Body of pancreas (tissue), 4 donors: ENCODE data around the gene DLG1. TPM values are rescaled to one million over a fixed set of nuclear protein-coding genes. Genes with fewer than 3 reads are reported as not detected.

Experiments used
- ATAC-seq: fragments of 150-250 bp; one replicate; pipeline ENCODE4 v1.9.1; 2016
- DNase-seq, 4 donors: peaks; one replicate each; pipeline ENCODE4 v3.0.0-alpha.2; 2019
- H3K27ac ChIP-seq, 4 donors: fragments of 200-600 bp; sonication (generic); 1 replicate in 3 of 4; 2 replicates in 1 of 4; pipeline versions ENCODE4 v1.5.1 to v1.6.1; 2016 to 2019; ENCODE audit warnings: mild to moderate bottlenecking in 1 of 4, mixed read lengths in 1 of 4, moderate library complexity in 1 of 4
- H3K27me3 ChIP-seq, 2 donors: fragments of 200-600 bp; sonication (generic); one replicate each; pipeline ENCODE4 v1.6.0; 2016; ENCODE audit warnings: mild to moderate bottlenecking in 1 of 2
- H3K36me3 ChIP-seq, 2 donors: fragments of 200-600 bp; sonication (generic); replicated peaks in 1 of 2; 2 replicates each; pipeline ENCODE4 v1.5.1; 2016; ENCODE audit warnings: low read depth in 2 of 2; ENCODE audit not compliant: insufficient read depth in 1 of 2
- H3K4me1 ChIP-seq: fragments of 200-600 bp; sonication (generic); one replicate; pipeline ENCODE4 v1.6.0; 2016
- H3K4me3 ChIP-seq, 2 donors: fragments of 200-600 bp; sonication (generic); 1 replicate in 1 of 2; 2 replicates in 1 of 2; pipeline ENCODE4 v1.5.1; 2016 to 2019
- H3K9me3 ChIP-seq, 3 donors: fragments of 200-600 bp; sonication (generic); 1 replicate in 2 of 3; 2 replicates in 1 of 3; pipeline ENCODE4 v1.5.1; 2016
- POLR2A ChIP-seq, 3 donors: fragments of 450-650 bp; IDR thresholded peaks; one replicate each; pipeline ENCODE4 v1.6.1; 2016; ENCODE audit warnings: antibody characterized with exemption in 3 of 3, mild to moderate bottlenecking in 2 of 3
- WGBS, 2 donors: methylation state at CpG; one replicate each; pipeline ENCODE4 v1.1.5; 2017; 5-methylcytosine and 5-hydroxymethylcytosine counted together
- intact Hi-C: fragments of 100-400 bp; cut with DNase I; formaldehyde crosslinking; loops from one replicate; pipeline ENCODE4 v1.15.1; 2023
- microRNA-seq, 2 donors: library from miRNA; unstranded; fragments of <30 nt; microRNA quantifications; one replicate each; pipeline ENCODE4, GENCODE V29; 2016; ENCODE audit warnings: borderline number of aligned reads in 2 of 2, borderline replicate concordance in 2 of 2
- small RNA-seq: library from RNA; depleted of rRNA; stranded (forward); fragments of <200 nt; gene quantifications from one replicate; pipeline ENCODE3, GENCODE V24; 2016
- total RNA-seq, 2 donors: library from RNA; depleted of rRNA; stranded (reverse); fragments of >200 nt; gene quantifications; one replicate each; pipeline ENCODE4 v1.1.0, GENCODE V29; 2016
- TF ChIP-seq, protein P1 (sequence below), 7 experiments: fragments of 450-650 bp in 4 of 7; fragments of 200-600 bp in 3 of 7; sonication (generic) in 3 of 7; IDR thresholded peaks; one replicate each; pipeline ENCODE4 v1.5.1; 2016 to 2019; ENCODE audit warnings: antibody characterized with exemption in 7 of 7

The DLG1 gene
- total RNA-seq, 2 donors from 2014 or later: 45.8 to 48.8 TPM

DNA sequence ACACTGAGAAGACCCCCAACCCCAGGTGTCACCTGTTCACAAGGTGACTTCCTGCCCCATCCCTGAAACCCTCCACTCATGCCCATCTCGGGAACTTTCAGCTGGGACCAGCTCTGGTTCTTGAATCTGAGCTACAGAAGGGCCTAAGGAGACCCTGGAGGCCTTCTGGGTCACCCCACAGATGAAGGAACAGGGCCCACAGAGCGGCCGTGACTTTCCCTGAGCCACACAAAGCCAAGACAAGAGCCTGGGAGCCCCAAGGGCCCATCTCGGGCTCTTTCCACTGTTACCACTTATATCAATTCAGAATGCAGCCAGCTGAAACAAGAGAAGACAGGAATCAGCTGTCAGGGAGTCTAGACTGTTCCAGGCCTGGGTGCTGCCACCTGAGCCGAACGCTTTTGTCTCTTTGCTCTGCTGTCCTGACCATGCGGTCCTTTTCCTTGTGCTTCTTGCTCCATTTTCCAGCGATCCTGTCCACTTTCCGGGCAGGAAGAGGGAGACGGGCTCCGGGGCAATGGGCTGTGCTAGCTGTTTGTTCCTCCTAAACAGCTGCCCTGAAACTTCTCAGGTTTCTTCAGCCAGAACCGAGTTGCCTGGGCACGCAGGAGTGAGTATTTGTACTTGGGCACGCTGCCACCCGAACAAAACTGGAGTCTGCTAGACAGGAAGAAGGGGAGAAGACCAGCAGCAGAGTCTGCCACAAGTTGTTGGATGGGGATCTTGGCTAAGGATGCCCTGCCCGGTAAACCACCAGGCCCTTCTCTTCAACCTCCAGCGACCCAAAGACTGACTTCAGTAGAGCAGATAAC, 301.8 kb downstream of the DLG1 start:
- no peaks in the 10 kb centered on the region for H3K36me3 ChIP-seq
- no peaks in the 10 kb centered on the region for H3K27me3 ChIP-seq
- H3K9me3 ChIP-seq: no peaks in the 10 kb centered on the region
- DNase-seq (no peak), ATAC-seq (no peak)
- no peak overlapping the region for H3K27ac ChIP-seq
- intact Hi-C loops: no loop called here
- no peaks in the 10 kb centered on the region for H3K4me1 ChIP-seq
- no peak for TF ChIP-seq POLR2A (IDR thresholded peaks at IDR 0.05)
- TF ChIP-seq, protein P1, sequence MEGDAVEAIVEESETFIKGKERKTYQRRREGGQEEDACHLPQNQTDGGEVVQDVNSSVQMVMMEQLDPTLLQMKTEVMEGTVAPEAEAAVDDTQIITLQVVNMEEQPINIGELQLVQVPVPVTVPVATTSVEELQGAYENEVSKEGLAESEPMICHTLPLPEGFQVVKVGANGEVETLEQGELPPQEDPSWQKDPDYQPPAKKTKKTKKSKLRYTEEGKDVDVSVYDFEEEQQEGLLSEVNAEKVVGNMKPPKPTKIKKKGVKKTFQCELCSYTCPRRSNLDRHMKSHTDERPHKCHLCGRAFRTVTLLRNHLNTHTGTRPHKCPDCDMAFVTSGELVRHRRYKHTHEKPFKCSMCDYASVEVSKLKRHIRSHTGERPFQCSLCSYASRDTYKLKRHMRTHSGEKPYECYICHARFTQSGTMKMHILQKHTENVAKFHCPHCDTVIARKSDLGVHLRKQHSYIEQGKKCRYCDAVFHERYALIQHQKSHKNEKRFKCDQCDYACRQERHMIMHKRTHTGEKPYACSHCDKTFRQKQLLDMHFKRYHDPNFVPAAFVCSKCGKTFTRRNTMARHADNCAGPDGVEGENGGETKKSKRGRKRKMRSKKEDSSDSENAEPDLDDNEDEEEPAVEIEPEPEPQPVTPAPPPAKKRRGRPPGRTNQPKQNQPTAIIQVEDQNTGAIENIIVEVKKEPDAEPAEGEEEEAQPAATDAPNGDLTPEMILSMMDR (IDR thresholded peaks at IDR 0.05): no peak
- H3K4me3 ChIP-seq: no peak overlapping the region
- WGBS, 2 donors: 72 to 73% methylated on average over 17 of the region's 17 CpGs

DNA sequence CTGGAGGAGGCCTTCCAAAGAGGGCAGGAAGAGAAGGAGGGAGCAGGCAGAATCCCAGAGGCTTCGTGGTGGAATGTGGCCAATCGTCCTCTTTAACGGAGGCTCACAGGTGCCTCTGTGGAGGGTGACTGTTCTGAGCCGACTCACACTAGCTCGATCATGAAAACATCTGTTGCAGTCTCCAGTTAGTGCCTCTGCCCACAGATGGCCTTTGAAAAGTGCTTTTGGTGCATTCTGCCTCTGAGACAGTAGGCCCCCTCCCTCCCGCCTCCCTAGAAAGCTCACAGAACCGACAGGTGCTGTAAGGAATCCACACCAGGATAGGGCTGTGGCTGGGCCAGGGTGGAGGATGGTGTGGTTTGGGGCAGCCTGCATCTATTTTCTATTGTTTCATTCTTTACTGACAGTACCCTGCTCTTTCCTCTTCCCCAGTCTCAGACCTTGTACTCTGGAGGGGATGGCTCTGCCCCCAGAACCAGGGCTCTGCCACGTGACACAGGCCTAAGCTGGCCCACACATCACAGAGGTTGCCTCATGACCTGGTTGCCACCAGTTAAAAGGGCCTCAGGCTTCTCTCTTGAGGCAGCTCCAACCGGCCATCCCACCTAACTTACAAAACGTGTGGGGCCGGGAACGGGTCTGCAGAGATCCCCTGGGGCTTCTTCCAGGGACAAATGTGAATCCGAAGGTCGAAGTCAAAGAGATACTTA, 302.6 kb downstream of the DLG1 start:
- H3K9me3 ChIP-seq: no peaks in the 10 kb centered on the region
- intact Hi-C loops: no loop called here
- WGBS, 2 donors: 84 to 95% methylated on average over 7 to 14 of the region's 14 CpGs
- no peak overlapping the region for H3K27ac ChIP-seq
- no peak overlapping the region for H3K4me3 ChIP-seq
- ATAC-seq (no peak), DNase-seq (no peak)
- H3K27me3 ChIP-seq: no peaks in the 10 kb centered on the region
- no peaks in the 10 kb centered on the region for H3K4me1 ChIP-seq
- no peaks in the 10 kb centered on the region for H3K36me3 ChIP-seq
- TF ChIP-seq, protein P1 (IDR thresholded peaks at IDR 0.05): no peak
- TF ChIP-seq POLR2A (IDR thresholded peaks at IDR 0.05): no peak

DNA sequence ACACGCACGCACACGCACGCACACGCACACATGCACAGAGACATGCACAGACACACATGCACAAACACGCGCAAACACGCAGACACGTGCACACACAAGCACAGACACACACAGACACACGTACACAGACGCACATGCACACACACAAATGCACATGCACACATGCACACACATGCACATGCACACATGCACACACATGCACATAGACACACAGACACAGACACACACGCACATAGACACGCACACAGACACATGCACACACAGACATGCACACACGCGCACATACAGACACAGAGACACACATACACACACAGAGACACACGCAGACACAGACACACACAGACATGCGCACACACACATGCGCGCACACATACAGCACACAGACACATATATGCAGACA, 303.4 kb downstream of the DLG1 start:
- Histone ChIP-seq H3K27me3 (no peaks in the 10 kb centered on the region), H3K4me1 (no peaks in the 10 kb centered on the region), H3K4me3 (no peak overlapping the region), H3K27ac (no peak overlapping the region), H3K36me3 (no peaks in the 10 kb centered on the region), H3K9me3 (no peaks in the 10 kb centered on the region)
- TF ChIP-seq, protein P1 (IDR thresholded peaks at IDR 0.05): peak in 1 of 7 experiments; percentile 9
- TF ChIP-seq POLR2A (IDR thresholded peaks at IDR 0.05): no peak
- ATAC-seq (no peak), DNase-seq (no peak)
- intact Hi-C loops: no loop called here
- WGBS, 2 donors: 88 to 91% methylated on average over 19 of the region's 19 CpGs

DNA sequence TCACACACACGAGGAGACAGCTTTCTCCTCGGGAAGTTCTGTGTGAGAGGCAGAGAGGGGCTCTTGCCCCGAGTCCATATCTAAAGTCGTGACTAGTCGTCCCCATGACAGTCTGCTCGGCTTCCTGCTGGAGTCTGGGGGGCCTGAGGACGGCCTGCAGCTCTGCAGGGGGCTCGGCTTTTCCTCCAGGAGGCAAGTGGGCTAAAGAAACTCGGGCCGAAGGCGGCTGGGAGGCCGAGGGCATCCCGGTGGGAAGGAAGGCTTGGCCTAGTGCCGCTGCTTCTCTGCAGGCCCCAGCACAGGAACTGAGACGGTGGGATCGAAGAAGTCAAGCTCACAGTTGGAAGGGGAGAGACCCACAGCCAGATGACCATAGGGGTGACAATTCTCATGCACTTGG, 304.4 kb downstream of the DLG1 start:
- Histone ChIP-seq H3K36me3 (no peaks in the 10 kb centered on the region), H3K4me3 (no peak overlapping the region), H3K27me3 (no peaks in the 10 kb centered on the region), H3K27ac (no peak overlapping the region), H3K9me3 (no peaks in the 10 kb centered on the region), H3K4me1 (peaks cover 2% of the 10 kb centered on the region)
- DNase-seq: no peak
- intact Hi-C loops: no loop called here
- 76 to 83% methylated on average over 8 to 15 of the region's 16 CpGs for WGBS, 2 donors
- ATAC-seq: no peak
- no peak for TF ChIP-seq POLR2A (IDR thresholded peaks at IDR 0.05)
- TF ChIP-seq, protein P1 (IDR thresholded peaks at IDR 0.05): no peak

Small RNAs within 50 kb of the gene (microRNA-seq; reads per million reads assigned to microRNA genes)
- 0 reads per million in 2 donors for gene MIR4797

Small RNAs within 50 kb of the gene (small RNA-seq; reads per million reads assigned to genes)
- gene MIR4797: not detected
